ENCODE measurements around the gene CUEDC1.

Gene CUEDC1

DNA sequence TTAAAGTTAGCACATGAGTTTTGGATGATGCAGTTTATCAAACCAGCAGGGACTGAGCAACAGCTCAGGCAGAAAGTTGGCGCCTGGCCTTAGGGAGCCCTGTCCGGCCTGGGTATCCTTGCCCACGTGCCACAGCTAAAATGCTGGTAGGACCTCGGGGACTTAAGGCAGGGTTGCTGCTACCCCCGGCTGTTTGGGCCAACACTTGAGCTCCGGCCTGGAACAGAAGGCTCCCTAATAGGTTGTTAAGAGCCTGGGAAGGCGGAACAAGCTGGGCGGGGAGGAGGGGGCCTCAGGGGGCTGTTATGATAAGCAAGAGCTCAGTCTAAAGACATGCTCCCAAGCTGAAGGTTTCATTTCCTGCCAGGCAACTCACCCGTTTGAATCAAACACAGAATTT is 39.7 kb downstream of the CUEDC1 start:
- no peak for DNase-seq (ENCODE audit: low spot score)

DNA sequence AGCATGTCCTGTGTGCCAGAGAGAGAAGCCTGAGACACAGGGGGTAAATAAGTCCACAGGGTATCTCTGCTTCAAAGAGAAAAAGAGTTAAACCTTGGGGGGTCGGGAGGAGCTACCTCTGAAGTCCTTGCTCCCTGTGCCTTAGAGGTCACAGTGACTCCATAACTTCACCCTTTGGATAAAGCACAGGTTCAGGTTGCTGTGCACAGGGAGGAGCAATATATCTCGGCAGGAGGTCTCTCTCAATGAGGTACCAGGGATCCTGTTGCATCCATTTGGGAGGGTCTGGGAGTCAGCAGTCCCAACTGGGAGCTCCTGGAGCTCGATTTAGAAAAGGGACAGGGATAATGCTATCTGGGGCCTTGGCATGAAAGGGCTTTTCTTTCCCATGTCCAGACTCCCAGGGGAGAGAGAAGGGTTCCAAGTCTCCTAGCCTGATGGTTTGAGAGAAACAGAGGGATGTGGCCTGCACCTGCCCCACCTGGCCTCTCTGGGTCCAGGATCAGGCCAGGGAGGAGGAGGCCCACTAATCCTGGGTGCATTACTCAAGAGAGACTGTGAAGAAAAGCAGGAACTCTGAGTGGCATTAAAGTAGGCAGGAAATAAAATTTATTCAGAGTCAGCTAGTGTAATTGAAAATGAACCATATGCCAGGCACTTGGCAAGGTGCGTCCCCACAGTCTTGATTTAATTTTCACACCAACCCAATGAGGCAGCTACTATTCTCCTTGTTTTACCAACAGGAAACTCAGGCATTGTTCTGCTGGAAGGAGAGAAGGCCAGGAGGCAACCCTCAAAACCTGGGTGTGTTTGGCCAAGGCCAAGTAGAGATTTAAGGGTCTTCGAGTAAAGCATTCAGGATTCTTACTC is 40.7 kb downstream of the CUEDC1 start:
- no peak for DNase-seq (ENCODE audit: low spot score)

DNA sequence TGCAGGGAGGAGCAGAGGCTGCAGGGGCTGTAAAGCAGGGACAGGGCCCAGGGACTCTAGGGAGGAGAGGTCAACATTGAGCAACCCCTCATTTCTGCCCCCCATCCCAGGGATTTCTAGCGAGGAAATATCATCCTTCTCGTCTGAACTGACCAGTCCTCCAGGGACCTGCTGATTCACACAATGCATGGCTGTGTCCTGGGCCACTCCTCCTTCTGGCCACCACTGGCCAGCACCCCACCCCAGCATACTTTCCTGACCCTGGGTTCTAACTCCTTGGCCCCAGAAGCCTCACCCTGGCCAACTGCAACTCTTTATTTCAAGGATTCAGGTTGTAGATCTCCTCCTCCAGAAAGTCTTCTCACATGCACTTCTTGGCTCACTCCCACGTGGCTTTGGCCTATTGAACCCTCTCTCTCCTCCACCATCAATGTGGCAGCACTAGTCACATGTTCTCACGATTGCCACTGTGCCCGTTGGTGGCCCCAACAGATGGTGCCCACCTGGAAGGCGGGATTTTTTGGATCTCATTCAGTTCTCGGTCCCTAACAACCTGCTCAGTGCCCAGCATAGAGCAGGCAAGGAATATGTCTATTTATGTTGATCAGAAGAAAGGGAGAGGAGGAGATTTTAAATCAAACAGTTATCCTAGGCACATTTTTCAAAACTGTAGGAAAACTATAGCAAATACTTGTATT is 41.5 kb downstream of the CUEDC1 start:
- DNase-seq (ENCODE audit: low spot score): peak; percentile 66

DNA sequence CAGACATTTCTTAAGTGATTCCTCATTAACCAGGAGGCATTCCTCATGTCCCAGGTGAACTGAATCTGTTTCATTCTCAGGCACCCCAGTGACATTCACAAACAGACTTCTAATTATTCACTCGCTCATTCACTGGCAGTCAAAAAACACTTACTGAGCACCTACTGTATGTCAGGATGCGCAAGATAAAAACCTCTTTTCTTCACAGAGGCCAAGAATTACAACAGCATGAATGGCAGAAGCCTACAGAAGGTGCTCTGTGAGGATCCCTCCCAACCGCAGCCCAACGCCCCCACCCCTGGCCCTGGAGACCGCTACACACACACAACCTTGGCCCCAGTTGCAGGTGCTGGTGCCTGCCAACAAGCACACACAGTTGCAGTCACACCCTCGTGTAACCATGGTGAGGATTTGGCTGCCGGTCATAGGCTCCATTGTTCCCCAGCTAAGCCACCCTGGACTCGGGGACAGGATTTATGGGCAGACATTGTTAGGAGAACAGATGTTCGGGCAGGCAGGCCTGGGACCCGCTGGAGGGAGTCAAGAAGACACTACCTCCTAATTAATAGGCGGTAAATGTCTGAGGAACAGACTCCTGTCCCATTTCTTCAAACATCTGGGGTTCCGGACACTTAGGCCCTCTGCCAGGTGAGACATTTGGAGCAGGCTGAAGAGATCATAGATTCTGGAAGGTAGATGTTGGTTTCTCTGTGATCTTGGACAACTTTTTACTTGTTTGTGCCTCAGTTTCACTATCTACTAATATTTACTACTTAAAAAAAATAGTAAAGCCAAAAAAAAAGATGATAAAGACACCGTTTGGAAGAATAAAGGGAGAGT is 43.2 kb downstream of the CUEDC1 start:
- no peak for DNase-seq (ENCODE audit: low spot score)

DNA sequence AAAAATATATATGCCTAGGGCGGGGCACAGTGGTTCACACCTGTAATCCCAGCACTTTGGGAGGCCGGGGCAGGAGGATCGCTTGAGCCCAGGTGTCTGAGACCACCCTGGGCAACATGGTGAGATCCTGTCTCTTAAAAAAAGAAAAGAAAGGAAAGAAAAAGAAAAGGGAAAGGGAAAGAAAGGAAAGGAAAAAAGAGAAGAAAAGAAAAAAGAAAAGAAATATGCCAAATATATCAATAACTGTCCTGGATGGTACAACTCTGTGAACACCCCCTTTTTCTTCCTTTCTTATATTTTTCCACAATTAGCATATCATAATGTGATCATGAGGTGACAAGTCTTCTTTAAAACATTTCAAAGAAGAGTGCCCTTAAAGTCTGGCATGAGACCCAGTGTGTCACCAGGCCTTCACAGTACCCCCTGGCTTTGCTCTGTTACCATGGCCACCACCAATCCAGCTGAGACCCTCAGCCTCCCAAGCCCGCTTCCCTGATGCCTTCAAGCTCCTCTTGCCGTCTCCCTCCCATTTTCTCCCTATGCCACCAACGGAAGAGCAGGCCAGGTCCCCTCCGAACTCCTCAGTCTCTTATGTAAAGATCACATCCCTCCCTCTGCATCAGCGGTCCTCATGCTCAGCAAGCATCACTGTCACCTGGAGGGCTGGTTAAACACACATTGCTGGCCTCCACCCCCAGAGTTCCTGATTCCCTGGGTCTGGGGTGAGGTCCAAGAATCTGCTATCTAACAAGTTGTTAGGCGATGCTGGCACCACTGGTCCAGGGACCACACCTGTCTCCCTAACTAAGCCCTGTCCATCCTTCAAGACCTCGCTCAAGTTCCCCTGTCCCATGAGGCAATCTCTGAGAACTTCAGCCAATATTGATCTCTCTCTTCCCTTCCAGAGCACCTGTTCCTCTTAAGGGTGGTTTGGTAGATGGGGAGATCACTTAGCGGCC is 44.5 kb downstream of the CUEDC1 start:
- no peak for DNase-seq (ENCODE audit: low spot score)

DNA sequence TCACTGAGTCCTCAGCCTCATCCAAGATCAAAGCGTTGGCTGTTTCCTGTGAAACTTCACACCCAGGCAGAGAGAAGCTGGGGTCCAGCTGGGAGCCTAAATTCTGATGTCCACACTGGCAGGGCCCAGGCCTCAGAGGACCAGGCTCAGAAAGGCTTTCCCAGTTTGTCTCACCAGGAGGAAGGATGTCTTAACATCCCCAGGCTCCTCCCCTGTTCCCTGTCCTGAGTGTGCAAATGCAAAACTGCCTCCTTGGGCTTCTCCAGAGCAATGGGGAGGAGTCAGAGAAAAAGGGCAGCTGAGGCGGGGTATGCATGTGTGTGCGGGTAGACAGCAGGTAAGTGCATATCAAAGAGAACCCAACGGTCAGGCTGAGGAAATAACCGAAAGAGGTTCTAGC is 45.7 kb downstream of the CUEDC1 start:
- no peak for DNase-seq (ENCODE audit: low spot score)

DNA sequence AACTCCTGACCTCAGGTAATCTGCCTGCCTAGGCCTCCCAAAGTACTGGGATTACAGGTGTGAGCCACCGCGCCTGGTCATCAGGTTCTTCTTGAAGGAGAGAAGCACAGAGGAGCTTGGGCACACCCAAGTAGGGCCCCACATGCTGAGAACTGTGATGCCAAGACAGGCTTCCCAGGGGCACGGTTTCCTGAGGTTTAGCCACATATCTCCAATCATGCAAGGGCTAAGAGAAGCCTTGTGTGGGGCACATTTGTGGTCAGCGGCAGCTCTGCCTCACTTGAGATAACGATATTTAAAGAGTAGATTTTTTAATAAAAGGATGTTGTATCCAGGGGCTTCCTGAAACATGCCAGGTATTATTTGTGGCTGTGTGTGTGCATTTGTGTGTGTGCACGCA is 46.9 kb downstream of the CUEDC1 start:
- no peak for DNase-seq (ENCODE audit: low spot score)

DNA sequence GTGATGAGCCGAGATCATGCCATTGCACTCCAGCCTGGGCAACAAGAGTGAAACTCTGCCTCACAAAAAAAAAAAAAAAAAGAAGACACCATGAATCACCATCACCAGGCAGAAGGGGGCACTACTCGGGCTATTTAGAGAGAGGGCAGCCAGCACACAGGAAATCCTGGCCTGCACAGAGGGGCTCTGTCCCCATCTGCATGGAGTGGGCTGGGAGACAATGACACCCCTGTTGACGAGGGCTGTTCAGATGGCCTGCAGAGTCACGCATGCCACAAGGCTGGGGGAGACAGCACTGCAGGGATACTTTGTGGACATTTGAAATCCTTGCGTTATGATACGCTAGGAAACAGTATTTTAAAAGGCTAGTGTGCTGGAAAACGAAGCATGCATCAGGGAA is 48.3 kb downstream of the CUEDC1 start:
- no peak for DNase-seq (ENCODE audit: low spot score)

DNA sequence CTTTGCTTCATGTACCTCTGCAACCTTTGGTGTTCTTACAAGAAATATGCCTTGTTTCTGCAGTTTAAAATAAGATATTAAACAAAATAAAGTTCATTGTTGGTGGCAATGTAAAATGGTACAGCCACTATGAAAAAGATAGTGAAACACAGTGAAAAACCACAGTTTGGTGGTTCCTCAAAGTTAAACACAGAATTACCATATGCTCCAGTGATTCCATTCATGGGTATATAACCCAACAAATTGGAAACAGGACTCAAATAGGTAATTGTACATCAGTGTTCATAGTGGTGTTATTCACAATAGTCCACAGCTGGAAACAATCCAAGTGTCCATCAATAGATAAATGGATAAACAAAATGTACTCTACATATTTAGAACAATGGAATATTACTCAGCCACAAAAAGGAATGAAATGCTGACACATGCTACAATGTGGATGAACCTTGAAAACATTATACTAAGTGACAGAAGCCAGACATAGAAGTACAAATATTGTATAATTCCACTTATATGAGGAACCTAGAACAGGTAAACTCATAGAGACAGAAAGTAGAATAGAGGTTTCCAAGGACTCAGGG is 49.2 kb downstream of the CUEDC1 start:
- no peak for DNase-seq (ENCODE audit: low spot score)

DNA sequence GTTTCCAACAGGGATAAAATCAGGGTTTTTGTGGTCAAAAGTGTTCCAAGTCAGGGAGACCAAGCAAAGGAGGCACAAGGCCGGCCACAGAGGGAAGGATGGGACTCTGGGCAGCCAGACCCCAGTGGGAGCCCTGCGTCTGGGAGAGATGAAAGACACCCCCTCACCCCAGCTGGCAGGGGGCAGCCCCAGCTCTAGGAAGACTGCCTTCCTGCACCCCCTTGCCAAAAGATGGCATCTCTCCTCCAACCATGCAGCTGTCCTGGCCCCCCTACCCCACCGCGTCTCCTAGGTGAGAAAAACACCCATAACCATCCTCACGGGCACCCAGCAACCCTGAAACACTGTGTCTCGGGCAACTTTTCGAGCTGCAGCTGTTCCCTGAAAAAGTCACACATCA is 51.3 kb downstream of the CUEDC1 start:
- DNase-seq (ENCODE audit: low spot score): no peak

DNA sequence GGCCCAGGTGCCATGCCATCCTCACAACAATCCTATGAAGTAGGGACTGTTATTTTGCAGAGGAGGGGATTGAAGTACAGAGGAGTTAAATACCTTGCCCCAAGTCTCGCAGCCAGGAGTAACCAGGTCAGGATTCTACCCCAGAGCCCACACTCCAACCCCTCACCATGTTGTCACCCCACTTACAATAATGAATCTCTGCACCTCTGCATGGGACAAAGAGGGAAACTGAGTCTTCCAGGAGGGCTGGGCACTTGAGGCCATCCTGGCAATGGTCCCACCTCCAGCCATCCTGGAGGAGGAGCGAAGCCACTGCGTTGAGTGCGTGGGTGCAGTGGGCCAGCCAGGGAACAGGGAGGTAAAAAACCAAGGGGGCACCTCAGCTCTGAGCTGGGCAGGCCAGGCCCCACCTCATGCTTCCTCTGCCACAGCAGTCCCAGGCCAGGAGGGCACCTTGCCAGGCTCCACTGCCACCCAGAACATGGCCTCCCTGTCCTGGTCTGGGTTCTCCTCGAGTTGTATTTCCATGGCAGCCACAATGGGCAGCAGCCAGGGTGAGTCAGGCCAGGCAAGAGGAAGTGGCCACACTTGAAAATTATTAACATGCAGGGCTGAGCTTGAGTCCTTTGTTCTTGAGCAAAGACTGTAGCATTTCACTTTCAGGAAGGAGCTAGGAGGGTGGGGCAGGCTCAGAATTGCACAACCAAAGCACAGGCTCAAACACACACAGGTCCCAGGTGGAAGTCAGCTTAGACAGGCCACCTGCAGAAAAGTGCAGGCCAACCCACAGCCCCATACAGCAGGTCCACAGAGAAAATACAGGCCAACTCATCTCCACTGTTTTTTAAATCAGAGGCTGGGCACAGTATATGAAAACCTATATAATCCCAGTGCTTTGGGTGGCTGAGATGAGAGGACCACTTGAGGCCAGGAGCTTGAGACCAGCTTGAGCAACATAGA is 52.1 kb downstream of the CUEDC1 start:
- peak; percentile 89 for DNase-seq (ENCODE audit: low spot score)

DNA sequence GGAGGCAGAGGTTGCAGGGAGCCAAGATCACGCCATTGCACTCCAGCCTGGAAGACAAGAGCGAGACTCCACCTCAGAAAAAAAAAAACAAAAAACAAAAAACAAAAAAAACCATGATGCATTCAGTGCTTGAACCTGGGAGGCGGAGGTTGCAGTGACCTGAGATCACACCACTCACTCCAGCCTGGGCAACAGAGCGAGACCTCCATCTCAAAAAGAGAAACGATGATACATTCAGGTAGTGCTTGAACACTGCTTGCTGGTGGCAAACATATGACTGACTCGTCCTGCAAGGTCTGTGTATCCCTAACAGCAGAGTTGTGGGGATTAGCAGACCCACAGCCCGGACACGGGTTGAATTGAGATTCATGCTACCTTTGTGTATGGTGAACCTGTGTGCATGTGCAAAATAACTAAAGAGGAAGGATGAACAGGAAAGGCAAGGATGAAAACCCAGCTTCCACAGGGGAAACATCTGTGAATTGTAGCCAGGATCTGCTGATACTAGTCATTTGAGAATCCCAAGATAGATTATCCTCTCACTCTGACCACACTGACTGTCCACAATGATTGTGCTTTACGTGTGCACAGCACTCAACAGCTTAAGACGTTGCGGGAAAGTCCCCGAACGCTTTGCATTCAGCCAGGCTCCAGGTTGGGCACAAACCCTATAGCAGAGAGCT is 53.0 kb downstream of the CUEDC1 start:
- no peak for DNase-seq (ENCODE audit: low spot score)

DNA sequence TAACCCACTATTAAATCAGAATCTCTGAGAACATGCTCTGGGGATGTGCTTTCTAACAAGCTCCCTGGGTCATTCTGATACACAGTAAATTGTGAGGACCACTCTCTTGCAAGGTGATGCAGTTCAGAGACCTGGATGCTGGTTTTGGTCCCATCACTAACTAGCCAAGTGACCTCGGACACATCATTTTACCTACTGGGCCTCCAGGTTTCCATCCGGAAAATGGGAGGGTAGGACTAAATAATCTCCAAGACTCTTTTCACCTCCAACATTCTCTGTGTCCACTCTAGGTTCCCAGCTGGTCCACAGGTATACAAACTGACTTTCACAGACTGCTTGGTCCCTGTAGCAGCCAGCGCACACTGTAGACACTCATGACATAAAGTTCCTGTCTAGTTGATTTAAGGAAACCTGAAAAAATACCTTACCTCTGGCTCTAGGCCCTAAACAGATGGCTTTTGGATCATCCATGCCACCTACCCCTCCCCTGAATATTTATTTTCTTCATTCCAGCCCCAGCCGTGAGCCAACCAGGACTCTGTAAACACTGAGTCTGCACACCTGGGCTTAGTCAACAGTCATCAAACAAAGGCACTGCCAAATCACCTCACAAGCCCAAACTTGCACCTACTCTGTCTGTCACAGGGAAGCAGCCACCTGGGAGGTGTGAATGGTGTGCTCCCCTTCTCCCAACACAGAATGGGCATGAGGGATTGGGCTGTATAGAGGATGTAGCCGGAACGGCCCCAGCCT is 54.0 kb downstream of the CUEDC1 start:
- DNase-seq (ENCODE audit: low spot score): no peak

DNA sequence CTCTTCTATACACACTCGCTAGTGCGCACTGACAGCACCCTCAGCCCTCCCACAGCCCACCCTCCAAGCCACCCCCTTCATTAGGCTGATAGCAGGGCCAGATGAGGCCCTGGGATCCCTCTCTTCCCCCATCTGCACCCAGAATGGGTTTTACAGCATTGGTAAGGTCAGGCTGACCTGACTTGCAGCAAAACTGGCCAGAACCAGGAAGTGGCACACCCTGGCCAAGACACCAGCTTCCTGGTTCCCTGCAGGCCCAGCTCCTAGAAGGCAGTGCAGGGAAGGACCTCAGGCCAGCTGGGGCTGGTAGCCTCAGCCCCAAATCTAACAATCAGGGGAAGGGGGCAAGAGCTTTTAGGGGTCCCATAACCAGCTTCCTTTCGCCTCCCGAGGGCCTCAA is 55.4 kb downstream of the CUEDC1 start:
- no peak for DNase-seq (ENCODE audit: low spot score)

DNA sequence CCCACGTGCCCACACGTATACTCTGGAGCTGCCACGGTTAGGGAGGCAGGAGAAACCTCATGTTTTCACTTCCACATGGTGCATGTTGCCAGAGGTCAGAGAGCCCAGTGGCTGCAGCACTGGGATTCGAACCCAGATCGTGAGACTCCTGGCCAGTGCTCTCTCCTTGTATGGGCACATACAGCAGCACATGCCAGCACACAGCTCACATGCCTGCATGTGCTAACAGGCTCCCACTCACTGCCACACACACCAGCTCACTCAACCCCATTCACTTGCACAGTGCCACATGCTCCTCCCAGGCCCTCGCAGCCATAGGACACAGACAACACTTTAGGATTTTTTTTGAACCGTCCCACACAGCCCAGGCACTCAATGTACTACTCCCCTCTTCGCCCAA is 55.8 kb downstream of the CUEDC1 start:
- DNase-seq (ENCODE audit: low spot score): no peak

DNA sequence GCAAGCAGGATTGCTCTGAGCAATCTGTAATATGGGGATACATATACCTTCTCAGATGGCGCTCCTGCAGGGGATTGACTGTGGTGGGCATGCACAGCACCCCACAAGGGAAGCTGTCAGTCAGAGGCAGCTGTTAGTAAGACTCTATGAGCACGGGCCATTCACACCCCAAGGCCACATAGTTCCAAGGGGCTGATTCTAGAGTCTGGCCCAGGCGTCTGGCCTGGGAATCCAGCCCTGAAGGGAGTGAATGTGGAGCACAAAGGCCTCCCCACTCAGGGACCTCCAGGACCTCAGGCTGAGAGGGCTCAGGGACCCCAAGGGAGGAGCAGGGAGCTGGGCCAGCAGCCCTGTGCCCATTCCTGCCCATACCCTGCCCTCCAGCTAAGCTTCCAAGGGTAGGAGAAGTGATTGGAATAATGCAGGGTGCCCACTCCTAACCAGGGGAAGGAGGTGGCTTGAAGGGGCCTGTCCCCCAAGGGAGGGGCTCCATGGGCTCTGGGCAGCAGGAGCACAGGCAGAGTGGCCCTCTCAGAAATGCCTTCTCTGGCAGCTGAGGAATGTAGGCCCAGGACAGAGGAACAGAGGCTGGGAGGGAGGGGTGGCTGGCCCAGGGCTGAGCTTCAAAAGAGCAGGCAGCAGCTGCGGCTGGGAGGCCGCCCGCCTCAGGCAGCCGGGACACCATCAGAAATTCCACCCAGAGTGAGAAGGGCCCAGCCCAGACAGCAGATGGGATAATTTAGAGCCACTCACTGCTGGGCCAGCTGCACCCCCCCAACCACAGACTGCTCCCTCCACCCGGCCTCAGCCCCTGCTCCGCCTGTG is 56.5 kb downstream of the CUEDC1 start:
- peak; percentile 83 for DNase-seq (ENCODE audit: low spot score)

DNA sequence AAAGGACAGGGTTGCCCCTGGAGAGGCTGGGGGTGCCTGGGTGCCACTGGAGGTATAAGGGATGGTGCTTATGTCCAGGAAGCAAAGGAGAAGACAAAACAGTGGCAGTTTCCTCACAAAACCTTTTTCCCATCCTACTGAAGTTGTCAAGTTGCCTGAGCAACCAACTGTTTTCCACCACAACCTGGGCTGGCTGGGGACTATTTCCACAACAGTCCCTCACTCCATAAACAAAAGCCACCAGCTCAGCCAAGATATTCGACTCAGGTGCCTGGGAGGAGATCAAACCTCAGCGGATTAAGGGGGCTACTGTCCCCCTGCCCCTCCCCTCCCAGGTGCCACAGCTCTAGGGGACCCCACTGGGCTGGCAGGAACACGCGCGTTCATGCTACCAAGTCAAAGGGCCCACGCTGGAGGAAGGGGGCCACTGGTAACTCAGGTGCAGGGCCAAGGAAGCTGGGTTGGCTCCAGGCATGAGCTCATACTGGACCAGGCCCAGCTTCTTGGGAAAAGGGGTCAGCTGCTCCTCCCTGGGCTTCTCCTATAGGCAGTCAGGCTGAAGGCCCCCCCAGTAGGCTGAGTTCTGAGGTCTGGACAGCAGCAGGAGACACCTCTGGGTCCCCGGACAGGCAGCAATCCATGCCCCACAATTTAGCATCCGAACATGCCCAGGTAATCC is 59.7 kb downstream of the CUEDC1 start:
- no peak for DNase-seq (ENCODE audit: low spot score)
